Measurements from ENCODE around the gene ABHD4. TPM values are rescaled to one million over a fixed set of nuclear protein-coding genes. Genes with fewer than 3 reads are reported as not detected.

ABHD4 gene
- total and polyA plus RNA-seq, 10 of the 15 experiments (the other 5 are each of a cell fraction or from before 2014, with no cell fraction given), result 5.4 to 28.7 (median 10.8) TPM

DNA sequence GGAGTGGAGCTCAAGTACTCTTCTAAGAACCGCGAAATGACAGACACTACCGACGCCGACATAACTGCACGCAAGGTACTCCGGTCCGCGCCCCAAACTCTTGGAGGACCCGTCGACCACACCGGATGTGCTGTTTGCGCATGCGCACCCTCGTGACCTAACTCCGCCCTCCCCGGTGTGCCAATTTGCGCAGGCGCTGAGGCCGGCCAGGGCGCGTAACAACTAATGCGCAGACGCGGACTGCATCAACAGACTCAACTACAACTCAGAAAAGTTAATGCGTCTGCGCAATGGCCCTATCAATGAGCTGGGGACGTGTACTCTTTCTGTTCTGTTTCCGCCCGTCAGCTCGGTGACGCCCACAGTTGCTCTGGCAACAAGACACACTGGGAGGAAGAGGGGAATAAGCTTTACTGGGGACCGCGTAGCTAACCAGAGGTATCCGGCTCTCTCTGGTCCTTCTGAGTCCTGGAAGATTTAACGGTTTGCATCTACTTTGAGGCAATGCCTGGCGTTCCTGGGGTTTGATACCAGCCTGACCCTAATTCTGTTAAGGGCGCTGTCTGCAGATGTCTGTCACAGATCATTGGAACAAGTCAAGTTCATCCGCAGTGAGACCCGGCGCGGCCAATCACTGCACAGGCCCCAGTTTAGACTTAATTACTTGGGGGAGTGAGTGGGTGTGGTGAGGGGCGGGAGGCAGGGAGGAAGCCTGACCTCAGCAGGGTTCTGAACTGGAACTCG is 8.8 kb upstream of the ABHD4 start, which contains the start of gene DAD1 (continued):
- TF ChIP-seq, protein P1, sequence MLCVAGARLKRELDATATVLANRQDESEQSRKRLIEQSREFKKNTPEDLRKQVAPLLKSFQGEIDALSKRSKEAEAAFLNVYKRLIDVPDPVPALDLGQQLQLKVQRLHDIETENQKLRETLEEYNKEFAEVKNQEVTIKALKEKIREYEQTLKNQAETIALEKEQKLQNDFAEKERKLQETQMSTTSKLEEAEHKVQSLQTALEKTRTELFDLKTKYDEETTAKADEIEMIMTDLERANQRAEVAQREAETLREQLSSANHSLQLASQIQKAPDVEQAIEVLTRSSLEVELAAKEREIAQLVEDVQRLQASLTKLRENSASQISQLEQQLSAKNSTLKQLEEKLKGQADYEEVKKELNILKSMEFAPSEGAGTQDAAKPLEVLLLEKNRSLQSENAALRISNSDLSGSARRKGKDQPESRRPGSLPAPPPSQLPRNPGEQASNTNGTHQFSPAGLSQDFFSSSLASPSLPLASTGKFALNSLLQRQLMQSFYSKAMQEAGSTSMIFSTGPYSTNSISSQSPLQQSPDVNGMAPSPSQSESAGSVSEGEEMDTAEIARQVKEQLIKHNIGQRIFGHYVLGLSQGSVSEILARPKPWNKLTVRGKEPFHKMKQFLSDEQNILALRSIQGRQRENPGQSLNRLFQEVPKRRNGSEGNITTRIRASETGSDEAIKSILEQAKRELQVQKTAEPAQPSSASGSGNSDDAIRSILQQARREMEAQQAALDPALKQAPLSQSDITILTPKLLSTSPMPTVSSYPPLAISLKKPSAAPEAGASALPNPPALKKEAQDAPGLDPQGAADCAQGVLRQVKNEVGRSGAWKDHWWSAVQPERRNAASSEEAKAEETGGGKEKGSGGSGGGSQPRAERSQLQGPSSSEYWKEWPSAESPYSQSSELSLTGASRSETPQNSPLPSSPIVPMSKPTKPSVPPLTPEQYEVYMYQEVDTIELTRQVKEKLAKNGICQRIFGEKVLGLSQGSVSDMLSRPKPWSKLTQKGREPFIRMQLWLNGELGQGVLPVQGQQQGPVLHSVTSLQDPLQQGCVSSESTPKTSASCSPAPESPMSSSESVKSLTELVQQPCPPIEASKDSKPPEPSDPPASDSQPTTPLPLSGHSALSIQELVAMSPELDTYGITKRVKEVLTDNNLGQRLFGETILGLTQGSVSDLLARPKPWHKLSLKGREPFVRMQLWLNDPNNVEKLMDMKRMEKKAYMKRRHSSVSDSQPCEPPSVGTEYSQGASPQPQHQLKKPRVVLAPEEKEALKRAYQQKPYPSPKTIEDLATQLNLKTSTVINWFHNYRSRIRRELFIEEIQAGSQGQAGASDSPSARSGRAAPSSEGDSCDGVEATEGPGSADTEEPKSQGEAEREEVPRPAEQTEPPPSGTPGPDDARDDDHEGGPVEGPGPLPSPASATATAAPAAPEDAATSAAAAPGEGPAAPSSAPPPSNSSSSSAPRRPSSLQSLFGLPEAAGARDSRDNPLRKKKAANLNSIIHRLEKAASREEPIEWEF (IDR thresholded peaks at IDR 0.05; ENCODE audit: insufficient replicate concordance, low read depth, low read length), result no peak
- TF ChIP-seq JUND (IDR thresholded peaks at IDR 0.05; ENCODE audit: low read depth, low read length) (no peak), SIN3A (IDR thresholded peaks at IDR 0.05; ENCODE audit: low read depth, low read length) (peak; percentile 62), NFYA (IDR thresholded peaks at IDR 0.05; ENCODE audit: borderline replicate concordance, low read depth, low read length) (no peak), SMAD1 (IDR thresholded peaks at IDR 0.05; ENCODE audit: low read depth, partially characterized antibody) (no peak), NRF1 (conservative IDR thresholded peaks at IDR 0.05; ENCODE audit: low read depth, low read length) (peak; percentile 94), ZNF24 (IDR thresholded peaks at IDR 0.05) (no peak), TCF3 (IDR thresholded peaks at IDR 0.05; ENCODE audit: borderline replicate concordance, insufficient read depth, low read depth, low read length) (no peak), ZSCAN29 (IDR thresholded peaks at IDR 0.05) (no peak), NFIC (IDR thresholded peaks at IDR 0.05; ENCODE audit: low read depth, low read length) (no peak), YY1 (IDR thresholded peaks at IDR 0.05; ENCODE audit: low read depth, low read length) (peak; percentile 88), PAX8 (IDR thresholded peaks at IDR 0.05) (no peak), ZZZ3 (IDR thresholded peaks at IDR 0.05; ENCODE audit: control insufficient read depth, insufficient read length, low read depth) (no peak)
- TF ChIP-seq, protein P2, sequence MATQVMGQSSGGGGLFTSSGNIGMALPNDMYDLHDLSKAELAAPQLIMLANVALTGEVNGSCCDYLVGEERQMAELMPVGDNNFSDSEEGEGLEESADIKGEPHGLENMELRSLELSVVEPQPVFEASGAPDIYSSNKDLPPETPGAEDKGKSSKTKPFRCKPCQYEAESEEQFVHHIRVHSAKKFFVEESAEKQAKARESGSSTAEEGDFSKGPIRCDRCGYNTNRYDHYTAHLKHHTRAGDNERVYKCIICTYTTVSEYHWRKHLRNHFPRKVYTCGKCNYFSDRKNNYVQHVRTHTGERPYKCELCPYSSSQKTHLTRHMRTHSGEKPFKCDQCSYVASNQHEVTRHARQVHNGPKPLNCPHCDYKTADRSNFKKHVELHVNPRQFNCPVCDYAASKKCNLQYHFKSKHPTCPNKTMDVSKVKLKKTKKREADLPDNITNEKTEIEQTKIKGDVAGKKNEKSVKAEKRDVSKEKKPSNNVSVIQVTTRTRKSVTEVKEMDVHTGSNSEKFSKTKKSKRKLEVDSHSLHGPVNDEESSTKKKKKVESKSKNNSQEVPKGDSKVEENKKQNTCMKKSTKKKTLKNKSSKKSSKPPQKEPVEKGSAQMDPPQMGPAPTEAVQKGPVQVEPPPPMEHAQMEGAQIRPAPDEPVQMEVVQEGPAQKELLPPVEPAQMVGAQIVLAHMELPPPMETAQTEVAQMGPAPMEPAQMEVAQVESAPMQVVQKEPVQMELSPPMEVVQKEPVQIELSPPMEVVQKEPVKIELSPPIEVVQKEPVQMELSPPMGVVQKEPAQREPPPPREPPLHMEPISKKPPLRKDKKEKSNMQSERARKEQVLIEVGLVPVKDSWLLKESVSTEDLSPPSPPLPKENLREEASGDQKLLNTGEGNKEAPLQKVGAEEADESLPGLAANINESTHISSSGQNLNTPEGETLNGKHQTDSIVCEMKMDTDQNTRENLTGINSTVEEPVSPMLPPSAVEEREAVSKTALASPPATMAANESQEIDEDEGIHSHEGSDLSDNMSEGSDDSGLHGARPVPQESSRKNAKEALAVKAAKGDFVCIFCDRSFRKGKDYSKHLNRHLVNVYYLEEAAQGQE (IDR thresholded peaks at IDR 0.05; ENCODE audit: low read depth, low read length), result 0 out of 2 replicates have a peak, but pooled peaks have one; percentile 27
- TF ChIP-seq, protein P3, sequence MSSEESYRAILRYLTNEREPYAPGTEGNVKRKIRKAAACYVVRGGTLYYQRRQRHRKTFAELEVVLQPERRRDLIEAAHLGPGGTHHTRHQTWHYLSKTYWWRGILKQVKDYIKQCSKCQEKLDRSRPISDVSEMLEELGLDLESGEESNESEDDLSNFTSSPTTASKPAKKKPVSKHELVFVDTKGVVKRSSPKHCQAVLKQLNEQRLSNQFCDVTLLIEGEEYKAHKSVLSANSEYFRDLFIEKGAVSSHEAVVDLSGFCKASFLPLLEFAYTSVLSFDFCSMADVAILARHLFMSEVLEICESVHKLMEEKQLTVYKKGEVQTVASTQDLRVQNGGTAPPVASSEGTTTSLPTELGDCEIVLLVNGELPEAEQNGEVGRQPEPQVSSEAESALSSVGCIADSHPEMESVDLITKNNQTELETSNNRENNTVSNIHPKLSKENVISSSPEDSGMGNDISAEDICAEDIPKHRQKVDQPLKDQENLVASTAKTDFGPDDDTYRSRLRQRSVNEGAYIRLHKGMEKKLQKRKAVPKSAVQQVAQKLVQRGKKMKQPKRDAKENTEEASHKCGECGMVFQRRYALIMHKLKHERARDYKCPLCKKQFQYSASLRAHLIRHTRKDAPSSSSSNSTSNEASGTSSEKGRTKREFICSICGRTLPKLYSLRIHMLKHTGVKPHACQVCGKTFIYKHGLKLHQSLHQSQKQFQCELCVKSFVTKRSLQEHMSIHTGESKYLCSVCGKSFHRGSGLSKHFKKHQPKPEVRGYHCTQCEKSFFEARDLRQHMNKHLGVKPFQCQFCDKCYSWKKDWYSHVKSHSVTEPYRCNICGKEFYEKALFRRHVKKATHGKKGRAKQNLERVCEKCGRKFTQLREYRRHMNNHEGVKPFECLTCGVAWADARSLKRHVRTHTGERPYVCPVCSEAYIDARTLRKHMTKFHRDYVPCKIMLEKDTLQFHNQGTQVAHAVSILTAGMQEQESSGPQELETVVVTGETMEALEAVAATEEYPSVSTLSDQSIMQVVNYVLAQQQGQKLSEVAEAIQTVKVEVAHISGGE (CRISPR knock-in tag; IDR thresholded peaks at IDR 0.05), result no peak
- TF ChIP-seq, protein P4, sequence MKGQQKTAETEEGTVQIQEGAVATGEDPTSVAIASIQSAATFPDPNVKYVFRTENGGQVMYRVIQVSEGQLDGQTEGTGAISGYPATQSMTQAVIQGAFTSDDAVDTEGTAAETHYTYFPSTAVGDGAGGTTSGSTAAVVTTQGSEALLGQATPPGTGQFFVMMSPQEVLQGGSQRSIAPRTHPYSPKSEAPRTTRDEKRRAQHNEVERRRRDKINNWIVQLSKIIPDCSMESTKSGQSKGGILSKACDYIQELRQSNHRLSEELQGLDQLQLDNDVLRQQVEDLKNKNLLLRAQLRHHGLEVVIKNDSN (IDR thresholded peaks at IDR 0.05; ENCODE audit: borderline replicate concordance, extremely low read length, insufficient read depth, low read depth, low read length), result peak; percentile 72
